GM21576 (cell line): ENCODE results near the gene COL27A1.

Experiments used
- ATAC-seq: cut with Tn5 transposase; IDR thresholded peaks from one replicate; pipeline ENCODE4 v1.9.1; 2021; ENCODE audit warnings: mild to moderate bottlenecking, moderate library complexity; ENCODE audit not compliant: unreplicated experiment

Gene COL27A1

GRCh38 chr9:114238891-114239875 is 83.8 kb downstream of the COL27A1 start:
- ATAC-seq = no peak

- no peak for ATAC-seq
Observed at GRCh38 chr9:114240216-114240615, 84.9 kb downstream of the COL27A1 start.

DNA sequence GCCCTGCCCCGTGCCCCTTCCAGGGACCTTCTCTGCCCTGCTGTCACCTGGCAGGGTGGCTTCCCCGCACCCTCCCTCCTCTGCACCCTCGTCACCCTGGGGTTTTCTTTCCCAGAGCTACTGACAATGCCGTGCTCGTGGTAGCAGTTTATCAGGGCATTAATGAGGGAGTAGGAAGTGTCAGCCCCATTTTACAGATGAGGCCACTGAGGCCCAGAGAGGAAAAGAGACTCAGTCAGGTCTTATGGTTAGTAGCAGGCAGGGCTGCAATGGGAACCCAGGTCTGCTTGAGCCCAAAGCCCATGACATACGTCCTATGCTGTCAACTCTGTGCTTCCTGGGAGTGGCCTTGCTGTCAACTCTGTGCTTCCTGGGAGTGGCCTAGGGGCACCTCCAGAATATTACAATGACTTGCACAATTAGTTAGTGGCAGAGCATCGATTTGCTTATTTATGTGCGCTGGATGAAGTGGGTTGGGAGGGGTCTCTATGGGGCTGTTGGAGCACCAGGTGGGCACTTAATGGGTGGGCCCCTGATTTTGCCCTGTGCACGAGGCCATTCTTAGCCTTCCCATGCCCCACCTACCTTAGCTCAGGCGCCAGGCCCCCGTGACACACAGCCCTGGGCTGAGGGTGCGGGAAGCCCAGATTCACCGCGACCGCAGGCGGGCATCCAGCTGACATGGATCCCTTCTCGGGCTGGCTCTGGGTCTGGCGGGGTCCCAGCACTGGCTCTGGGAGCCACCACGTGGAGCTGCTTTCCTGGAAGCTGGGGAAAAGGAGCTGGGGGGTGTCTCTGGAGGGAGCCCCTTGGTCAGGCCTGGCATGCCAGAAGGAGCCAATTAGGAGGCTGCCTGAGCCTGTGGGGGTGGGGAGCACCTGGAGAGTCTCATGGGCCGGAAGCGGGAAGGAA is 85.6 kb downstream of the COL27A1 start:
- no peak for ATAC-seq

DNA sequence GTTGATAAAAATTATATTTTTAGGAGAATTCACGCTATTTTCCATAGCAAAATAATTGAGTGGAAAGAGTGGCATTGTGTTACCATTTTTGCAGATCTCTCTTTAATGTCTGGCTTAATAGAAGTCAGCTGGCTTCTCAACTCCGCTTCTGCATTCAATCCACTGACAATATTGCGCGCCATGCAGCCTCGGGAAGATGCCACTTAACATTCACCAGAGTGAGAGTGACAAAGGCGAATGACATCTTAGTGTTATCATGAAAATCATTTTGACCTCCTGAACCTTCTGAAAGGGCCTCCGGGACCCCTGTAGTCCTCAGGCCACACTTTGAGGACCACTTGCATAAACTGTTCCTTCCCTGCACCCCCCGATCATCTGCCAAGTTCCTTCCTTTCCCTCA is 87.5 kb downstream of the COL27A1 start:
- no peak for ATAC-seq

- ATAC-seq = no peak
Observed at GRCh38 chr9:114243240-114243639, 87.9 kb downstream of the COL27A1 start.

- no peak for ATAC-seq
Observed at GRCh38 chr9:114244570-114244969, 89.2 kb downstream of the COL27A1 start.

DNA sequence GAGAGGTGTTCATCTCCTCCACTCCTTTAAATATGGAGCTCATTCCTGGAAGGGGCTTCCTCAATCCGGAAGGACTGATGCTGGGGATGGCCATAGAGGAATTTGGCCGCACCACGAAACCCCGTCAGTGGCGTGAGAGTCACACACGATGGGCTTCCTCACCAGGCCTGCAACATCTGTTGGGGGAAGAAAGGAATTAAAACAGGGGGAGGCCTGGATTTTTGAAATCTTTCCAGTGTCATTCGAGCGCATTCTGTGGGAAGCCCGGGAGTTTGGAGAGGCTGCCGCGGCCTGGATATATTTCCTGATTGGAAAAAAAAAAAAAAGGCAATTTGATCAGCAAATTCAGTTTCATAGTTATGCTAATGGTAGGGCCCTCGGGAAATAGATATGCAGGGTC is 91.2 kb downstream of the COL27A1 start:
- no peak for ATAC-seq

DNA sequence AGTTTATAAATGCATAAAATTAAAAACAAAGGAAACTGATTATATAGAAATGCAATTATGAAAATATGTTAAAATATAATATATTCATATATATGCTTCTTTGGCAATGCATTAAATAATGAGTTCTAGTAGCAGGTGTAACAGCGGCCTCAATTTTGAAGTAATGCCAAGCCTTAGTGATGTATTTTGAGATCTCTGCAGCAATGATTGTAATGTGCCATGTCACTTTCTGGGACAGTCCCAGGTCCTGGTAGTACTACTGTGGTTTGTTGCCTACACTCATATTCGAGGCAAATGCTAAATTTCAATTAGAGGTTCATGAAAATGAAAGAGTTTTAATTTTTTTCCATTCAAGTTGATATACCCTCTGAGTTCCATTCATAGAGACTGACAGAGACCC is 91.7 kb downstream of the COL27A1 start:
- no peak for ATAC-seq

- no peak for ATAC-seq
Observed at GRCh38 chr9:114247491-114247890, 92.2 kb downstream of the COL27A1 start.

GRCh38 chr9:114248299-114248707 is 93.0 kb downstream of the COL27A1 start:
- ATAC-seq = no peak

GRCh38 chr9:114249424-114250234 is 94.3 kb downstream of the COL27A1 start:
- ATAC-seq = no peak

- no peak for ATAC-seq
Observed at GRCh38 chr9:114250235-114250568, 94.9 kb downstream of the COL27A1 start.

- ATAC-seq = no peak
Observed at GRCh38 chr9:114250648-114251047, 95.3 kb downstream of the COL27A1 start.

GRCh38 chr9:114252394-114252793 is 97.1 kb downstream of the COL27A1 start:
- no peak for ATAC-seq

GRCh38 chr9:114256827-114257328 is 101.5 kb downstream of the COL27A1 start:
- ATAC-seq = no peak

DNA sequence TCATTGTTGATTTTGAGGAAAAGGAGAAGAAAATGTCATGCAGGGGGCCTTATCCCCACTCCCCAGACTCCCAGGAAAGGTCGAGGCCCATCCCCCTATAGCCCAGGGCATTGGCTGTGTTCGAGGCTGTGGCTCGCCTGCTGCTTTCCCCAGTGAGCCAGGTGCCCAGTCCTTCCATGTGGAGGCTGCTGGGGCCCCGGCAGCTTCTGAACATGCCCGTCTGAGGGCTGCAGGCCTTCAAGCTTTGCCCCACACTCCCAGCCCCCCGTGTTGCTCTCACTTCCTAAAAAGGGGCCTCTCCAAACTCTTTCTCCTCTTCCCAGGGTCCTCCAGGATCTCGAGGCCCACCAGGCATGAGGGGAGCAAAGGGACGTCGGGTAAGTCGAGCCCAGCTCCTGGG is 102.9 kb downstream of the COL27A1 start:
- ATAC-seq = no peak

GRCh38 chr9:114258866-114259797 is 103.8 kb downstream of the COL27A1 start:
- ATAC-seq = no peak

GRCh38 chr9:114259798-114260523 is 104.6 kb downstream of the COL27A1 start:
- ATAC-seq = no peak

GRCh38 chr9:114261026-114261425 is 105.7 kb downstream of the COL27A1 start:
- no peak for ATAC-seq
